ENCODE data around the gene RAB6B.

The RAB6B gene

GRCh38 chr3:133895208-133896001 lies at the start of gene RAB6B:
RAB6B (minus strand) TSS chr3:133895882; CDS start chr3:133895466, 416 bp downstream.
- DNase-seq (ENCODE audit: low read depth) = no peak
- peak within 1 kb of the TSS; percentile 68 for H3K4me3 ChIP-seq (ENCODE audit: low read depth, low read length)

- H3K4me3 ChIP-seq (ENCODE audit: low read depth, low read length) = no peak overlapping the region
- DNase-seq (ENCODE audit: low read depth) = peak; percentile 95
These were observed 49.1 kb upstream of the RAB6B start for GRCh38 chr3:133944641-133945380.

GRCh38 chr3:133944181-133944580 lies 48.5 kb upstream of the RAB6B start:
- DNase-seq (ENCODE audit: low read depth) = no peak
- H3K4me3 ChIP-seq (ENCODE audit: low read depth, low read length) = no peak overlapping the region

GRCh38 chr3:133943639-133944141 lies 48.0 kb upstream of the RAB6B start:
- no peak overlapping the region for H3K4me3 ChIP-seq (ENCODE audit: low read depth, low read length)
- DNase-seq (ENCODE audit: low read depth) = peak; percentile 83

DNA sequence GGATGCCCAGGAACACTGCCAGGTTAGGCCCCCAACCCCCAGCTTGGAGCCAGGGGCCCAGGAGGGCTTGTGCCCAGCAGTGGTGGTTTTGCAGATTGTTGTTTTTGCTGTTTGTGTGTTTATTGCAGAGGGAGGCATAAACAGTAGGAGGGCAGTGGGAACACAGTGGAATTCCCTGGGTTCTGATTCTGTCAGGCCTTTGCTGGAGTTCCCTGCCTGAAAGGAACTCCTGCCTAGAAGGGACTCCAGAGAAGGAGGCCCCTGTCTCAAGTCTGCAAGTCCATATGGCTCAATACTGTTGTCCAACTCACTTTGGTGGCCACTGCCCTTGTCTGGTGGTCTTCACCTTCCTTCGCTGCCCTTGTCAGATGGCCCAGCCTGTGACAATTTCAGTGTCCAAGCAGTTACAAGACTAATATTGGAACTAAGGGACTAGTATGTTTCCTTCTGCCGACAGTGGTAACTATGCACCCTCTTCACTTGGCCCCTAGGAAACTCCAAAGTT lies 47.4 kb upstream of the RAB6B start:
- no peak for DNase-seq (ENCODE audit: low read depth)
- no peak overlapping the region for H3K4me3 ChIP-seq (ENCODE audit: low read depth, low read length)

DNA sequence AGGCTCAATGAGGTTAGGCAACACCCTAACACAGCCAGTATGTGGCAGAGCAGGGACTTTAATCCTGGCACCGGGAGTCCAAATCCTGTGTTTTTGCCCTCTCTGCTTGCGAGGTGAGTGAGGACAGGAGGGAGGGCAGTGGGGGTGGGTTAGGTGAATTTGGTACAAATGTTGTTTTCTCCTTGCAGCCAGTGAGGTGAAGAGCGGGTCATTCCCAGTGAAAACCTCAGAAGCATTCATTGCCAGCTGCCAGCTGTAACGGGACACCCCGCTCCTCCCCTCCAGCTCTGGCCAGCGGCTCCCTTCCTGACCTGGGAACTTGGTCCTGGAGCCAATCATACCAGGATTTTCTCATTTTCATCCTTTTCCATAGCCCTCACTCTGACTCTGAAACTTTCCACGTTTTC lies 45.7 kb upstream of the RAB6B start:
- H3K4me3 ChIP-seq (ENCODE audit: low read depth, low read length) = no peak overlapping the region
- no peak for DNase-seq (ENCODE audit: low read depth)

DNA sequence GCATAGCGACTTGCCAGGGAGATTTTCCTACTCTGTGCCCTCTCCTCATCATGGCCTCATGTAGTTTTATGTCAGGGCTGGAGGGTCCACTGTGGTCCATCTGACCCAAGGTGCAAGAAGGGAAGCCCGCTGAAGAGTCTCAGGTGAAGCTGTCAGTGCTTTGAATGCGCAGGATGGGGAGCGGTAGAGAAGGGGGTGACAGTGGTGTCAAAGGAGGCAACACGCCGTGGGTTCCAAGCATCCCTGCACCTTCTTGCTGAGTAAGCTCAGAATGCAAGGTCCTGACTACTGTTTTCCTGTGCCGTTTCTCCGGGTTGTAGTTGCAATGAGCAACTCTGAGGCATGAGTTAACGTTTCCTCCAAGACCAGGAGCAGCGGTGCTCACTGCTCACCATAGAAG lies 44.9 kb upstream of the RAB6B start:
- DNase-seq (ENCODE audit: low read depth) = no peak
- H3K4me3 ChIP-seq (ENCODE audit: low read depth, low read length) = no peak overlapping the region

DNA sequence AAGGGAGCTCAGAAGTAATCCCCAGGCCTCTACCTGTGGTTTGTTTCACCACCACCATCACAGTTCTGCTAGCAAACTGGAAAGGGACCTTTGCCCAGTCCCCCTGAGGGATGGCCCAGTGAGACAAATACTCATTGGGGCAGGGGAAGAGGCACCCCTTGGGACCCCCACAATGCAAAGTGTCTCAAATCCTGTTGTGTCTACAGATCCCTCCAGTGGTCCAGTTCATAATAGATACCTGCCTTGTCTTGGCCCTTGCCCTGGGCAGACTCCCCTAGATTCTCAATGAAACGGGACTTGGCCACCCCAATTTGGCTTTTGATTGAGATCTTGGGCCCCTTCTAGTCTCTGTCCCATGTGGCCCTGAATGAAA lies 43.8 kb upstream of the RAB6B start:
- no peak for DNase-seq (ENCODE audit: low read depth)
- no peak overlapping the region for H3K4me3 ChIP-seq (ENCODE audit: low read depth, low read length)

DNA sequence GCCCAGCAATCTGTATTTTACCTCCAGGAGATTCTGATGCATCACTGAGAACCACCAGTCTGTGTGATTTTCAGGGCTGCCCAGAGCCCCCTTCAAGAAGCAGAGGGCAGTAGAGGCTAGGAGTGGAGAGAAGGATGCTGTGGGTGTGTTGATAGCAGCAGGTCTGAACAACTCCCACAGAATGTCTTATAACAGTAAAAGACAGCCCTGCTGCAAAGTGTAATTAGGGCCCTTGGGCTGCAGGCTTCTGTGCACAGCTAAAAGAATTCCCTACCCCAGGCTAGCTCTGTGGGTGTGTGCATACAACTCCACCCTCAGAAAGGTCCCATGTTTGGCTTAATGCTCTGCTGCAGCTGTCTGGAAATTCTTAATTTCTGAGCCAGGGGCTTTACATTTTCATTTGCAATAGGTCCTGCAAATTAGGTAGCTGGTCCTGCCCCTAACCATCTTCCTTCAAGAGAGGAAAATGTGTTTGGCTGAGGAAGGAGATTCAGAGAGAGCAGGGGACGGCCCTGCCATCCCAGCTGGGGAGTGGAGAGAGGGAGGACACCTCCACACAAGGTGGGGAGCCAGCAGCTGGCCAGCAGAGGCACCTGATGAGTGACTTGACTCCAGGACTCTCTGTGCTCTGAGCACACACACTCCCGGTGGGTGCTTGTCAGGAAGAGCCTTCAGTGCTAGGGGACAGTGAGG lies 43.2 kb upstream of the RAB6B start:
- H3K4me3 ChIP-seq (ENCODE audit: low read depth, low read length) = no peak overlapping the region
- no peak for DNase-seq (ENCODE audit: low read depth)

DNA sequence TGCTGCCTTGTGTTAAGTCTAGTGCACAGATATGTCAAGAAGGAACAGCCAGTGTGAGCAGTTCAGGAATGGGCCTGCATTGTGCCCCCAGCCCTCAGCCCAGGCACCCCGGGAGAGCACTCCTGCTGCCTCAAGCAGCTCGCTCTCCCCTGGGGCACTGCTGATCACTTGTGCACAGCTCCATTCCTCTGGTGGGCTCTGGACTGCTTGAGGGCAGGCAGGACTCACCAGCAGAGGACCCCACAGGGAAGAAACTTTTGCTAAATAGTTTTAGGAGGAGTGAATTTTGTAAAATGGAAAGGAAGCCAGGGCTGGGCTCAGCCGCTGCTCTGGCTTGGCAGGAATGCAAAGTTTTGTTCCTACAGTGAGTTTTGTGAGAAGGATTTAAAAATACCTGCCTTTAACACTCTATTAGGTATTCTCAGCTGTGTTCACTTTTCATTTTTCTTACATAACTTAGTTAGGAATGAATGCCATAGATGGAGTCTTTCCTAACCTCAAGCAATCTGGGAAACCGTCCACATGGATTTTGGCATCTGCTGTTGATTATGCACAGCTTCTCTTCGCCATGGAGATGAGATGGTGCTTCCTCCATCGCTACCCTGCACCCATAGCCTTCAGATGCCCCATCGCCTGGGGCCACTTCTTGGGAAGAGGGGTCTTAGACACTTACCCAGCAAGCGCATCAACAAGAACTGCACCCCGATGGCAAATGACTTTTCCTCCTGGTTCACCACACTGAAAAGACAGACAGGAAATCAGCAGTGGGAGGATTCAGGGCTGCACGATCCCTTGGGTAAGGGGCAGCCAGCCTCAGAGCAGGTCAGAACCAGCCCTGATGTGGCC lies 42.3 kb upstream of the RAB6B start:
- DNase-seq (ENCODE audit: low read depth) = no peak

GRCh38 chr3:133937061-133937686 lies 41.5 kb upstream of the RAB6B start:
- no peak for DNase-seq (ENCODE audit: low read depth)
- H3K4me3 ChIP-seq (ENCODE audit: low read depth, low read length) = no peak overlapping the region

More for the DNA sequence above, 42.3 kb upstream of the RAB6B start:
- no peak overlapping the region for H3K4me3 ChIP-seq (ENCODE audit: low read depth, low read length)

DNA sequence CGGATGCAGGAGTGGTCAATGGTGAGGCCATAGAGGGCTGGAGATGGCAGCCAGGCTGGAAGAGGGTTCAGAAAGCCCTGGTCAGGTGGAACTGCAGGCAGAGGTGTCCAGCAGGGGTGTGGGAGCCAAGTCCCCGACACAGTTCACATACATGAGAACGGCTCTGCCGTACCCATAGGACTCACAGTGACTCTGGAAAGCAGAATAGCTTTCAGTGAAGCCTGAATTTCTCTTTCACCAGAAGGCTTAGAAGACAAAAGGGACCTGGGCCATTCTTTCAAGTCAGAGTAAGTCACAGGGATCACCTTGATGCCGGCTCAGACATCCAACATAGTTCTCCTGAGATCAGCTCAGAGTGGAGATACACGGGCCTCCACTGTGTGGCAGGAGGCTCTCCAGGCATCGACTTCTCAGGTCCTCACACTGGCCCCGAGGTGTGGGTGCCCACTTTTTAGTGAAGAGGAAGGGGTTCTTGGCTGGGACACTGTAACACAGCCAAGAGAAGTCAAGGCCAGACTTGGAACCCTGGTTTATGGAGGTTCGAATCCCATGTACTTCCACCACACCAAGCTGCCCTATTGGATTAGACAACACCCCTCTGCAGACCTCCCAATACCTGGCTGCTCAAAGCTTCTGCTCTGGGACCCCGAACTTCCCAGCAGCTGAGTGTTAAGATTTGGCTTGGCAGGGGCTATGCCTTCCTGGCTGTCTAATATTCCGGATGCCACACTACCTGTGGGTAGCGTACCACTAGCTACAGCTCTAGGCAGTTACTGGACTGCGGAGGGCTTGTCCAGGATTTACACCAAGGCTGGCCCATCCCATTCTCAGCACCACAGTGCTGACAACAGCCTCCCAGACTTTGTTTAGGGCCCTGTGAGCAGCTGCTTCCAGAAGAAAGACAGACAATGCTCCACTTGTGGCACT lies 40.4 kb upstream of the RAB6B start:
- no peak for DNase-seq (ENCODE audit: low read depth)
- no peak overlapping the region for H3K4me3 ChIP-seq (ENCODE audit: low read depth, low read length)

GRCh38 chr3:133934996-133935842 lies 39.5 kb upstream of the RAB6B start:
- no peak for DNase-seq (ENCODE audit: low read depth)
- no peak overlapping the region for H3K4me3 ChIP-seq (ENCODE audit: low read depth, low read length)

DNA sequence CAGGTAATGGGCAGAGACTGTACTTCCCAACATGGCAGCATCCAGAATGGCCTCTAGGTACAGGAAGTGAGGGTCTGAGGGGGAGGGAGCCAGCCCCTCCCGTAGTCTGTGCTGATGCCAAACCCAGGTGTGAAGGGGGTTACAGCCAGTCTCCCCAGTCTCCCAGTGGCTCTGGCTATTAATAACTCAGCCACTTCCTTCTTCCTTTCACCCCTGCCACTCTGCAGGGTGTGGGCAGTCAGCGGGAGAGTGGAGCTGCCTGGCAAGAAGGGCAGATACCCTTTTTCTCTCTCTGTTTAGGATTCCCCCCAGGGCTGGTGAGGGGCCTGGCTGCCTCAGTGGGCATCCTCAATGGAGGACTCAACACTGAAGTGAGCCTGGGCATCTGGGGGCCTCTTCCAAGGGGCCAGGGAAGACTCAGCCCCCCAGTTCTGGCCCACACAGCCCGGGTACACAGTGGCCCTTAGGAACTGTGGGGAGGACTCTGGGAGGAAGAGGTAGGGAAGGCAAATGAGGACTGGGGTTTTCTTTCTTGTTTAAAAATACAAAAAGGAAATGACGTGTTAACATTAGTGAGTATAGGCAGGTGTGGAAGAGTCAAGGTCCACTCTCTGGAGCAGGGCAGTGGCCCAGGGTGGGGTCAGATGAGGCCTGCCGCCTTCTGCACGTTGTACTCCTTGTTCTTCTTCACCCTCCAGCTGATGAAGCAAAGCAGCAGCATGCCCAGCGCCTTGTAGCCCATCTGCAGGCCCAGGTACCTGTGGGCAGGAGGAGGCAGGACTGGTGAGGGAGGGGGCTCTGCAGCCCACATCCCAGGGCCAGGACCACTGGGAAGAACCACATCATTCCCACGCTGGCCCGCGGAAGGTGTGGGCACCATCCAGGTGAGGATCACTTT lies 38.6 kb upstream of the RAB6B start:
- no peak for DNase-seq (ENCODE audit: low read depth)
- H3K4me3 ChIP-seq (ENCODE audit: low read depth, low read length) = no peak overlapping the region

- DNase-seq (ENCODE audit: low read depth) = no peak
- H3K4me3 ChIP-seq (ENCODE audit: low read depth, low read length) = no peak overlapping the region
These were observed 37.7 kb upstream of the RAB6B start for GRCh38 chr3:133933097-133934024.

Measured in skeletal muscle cell (primary cell).